ENCODE data around the gene COG7.

GRCh38 chr16:23424292-23424958, 28.6 kb downstream of the COG7 start:
- TF ChIP-seq TSHZ2 (CRISPR knock-in tag; IDR thresholded peaks at IDR 0.05): no peak
- no peak for TF ChIP-seq ZC3H10 (CRISPR knock-in tag; IDR thresholded peaks at IDR 0.05)
- TF ChIP-seq SNAI2 (CRISPR knock-in tag; IDR thresholded peaks at IDR 0.05): no peak
- TF ChIP-seq POU6F1 (CRISPR knock-in tag; IDR thresholded peaks at IDR 0.05; ENCODE audit: borderline replicate concordance, low read depth): no peak
- no peak for TF ChIP-seq CREB5 (CRISPR knock-in tag; IDR thresholded peaks at IDR 0.05; ENCODE audit: low read depth)
- TF ChIP-seq PATZ1 (CRISPR knock-in tag; IDR thresholded peaks at IDR 0.05; ENCODE audit: borderline replicate concordance): no peak
- TF ChIP-seq ARNTL (CRISPR knock-in tag; IDR thresholded peaks at IDR 0.05; ENCODE audit: borderline replicate concordance, low read depth): no peak
- TF ChIP-seq ZNF70 (CRISPR knock-in tag; IDR thresholded peaks at IDR 0.05): no peak
- no peak for TF ChIP-seq RARB (CRISPR knock-in tag; IDR thresholded peaks at IDR 0.05)
- no peak for TF ChIP-seq CSDC2 (CRISPR knock-in tag; IDR thresholded peaks at IDR 0.05)
- TF ChIP-seq ZFP3 (CRISPR knock-in tag; IDR thresholded peaks at IDR 0.05): no peak
- no peak for TF ChIP-seq ZFP30 (CRISPR knock-in tag; IDR thresholded peaks at IDR 0.05)
- TF ChIP-seq ZNF565 (CRISPR knock-in tag; conservative IDR thresholded peaks at IDR 0.05; ENCODE audit: low read depth): no peak
